ENCODE results near the gene TULP4. TPM values are rescaled to one million over a fixed set of nuclear protein-coding genes. Genes with fewer than 3 reads are reported as not detected.

TULP4 gene
- polyA plus RNA-seq, 3 donors = 6.5 to 10.6 (median 7.9) TPM

DNA sequence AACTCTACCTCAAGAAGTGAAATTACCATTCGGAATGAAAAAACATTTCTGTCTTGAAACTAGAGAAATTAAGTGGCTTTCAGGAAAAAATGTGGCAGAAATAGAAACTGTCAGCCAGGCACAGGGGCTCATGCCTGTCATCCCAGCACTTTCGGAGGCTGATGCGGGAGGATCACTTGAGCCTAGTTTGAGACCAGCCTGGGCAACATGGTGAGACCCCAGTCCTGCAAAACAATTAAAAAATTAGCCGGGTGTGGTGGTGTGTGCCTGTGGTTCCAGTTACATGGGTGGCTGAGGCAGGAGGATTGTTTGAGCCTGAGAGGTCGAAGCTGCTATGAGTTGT lies 240.5 kb downstream of the TULP4 start:
- Mint-ChIP-seq H3K4me3 (no peak overlapping the region), H3K27ac (no peak overlapping the region), H3K9me3 (peaks cover 0 to 2% (median 0%) of the 10 kb centered on the region in 7 donors), H3K27me3 (ENCODE audit: low read depth in 3 of 3) (peaks cover 4 to 7% (median 7%) of the 10 kb centered on the region in 3 donors), H3K36me3 (no peaks in the 10 kb centered on the region), H3K4me1 (no peaks in the 10 kb centered on the region)
- no peaks in the 10 kb centered on the region for H3K9me3 ChIP-seq (replicated peaks in 1 of 2; ENCODE audit: control insufficient read depth in 1 of 2, insufficient read depth in 1 of 2, low read length in 2 of 2)
- no peaks in the 10 kb centered on the region for H3K79me2 ChIP-seq (ENCODE audit: insufficient read depth, low read length)
- intact Hi-C loops (cut with micrococcal nuclease) = loop anchor here in 1 of 2 donors (10.0 kb wide), 1 partner anchor 328 kb away; no protein-coding TSS in a partner anchor
- no peaks in the 10 kb centered on the region for H3K36me3 ChIP-seq (replicated peaks in 1 of 2; ENCODE audit: control insufficient read depth in 1 of 2, insufficient read depth in 2 of 2, low read length in 2 of 2)
- H3K27ac ChIP-seq (ENCODE audit: low read depth in 1 of 2, low read length in 2 of 2) = no peak overlapping the region
- no peak overlapping the region for H3K4me3 ChIP-seq (replicated peaks in 1 of 3; ENCODE audit: low read depth in 2 of 3, low read length in 3 of 3)
- H3K9ac ChIP-seq (ENCODE audit: insufficient read depth, low read length, poor library complexity, severe bottlenecking) = no peak overlapping the region
- H2AFZ ChIP-seq (ENCODE audit: insufficient read depth, low read depth, low read length, poor library complexity, severe bottlenecking) = no peak overlapping the region
- no peaks in the 10 kb centered on the region for H3K27me3 ChIP-seq (ENCODE audit: control insufficient read depth in 2 of 2, insufficient read depth in 2 of 2, low read length in 2 of 2)
- no peaks in the 10 kb centered on the region for H4K20me1 ChIP-seq (ENCODE audit: insufficient read depth, low read length)
- WGBS (ENCODE audit: insufficient coverage) = 91% methylated on average over 4 of the region's 5 CpGs
- no peak overlapping the region for H3K4me2 ChIP-seq (replicated peaks; ENCODE audit: extremely low read depth, low read length, poor library complexity, severe bottlenecking)
- DNase-seq = no peak
- TF ChIP-seq CTCF (IDR thresholded peaks at IDR 0.05) = no peak
- no peaks in the 10 kb centered on the region for H3K4me1 ChIP-seq (ENCODE audit: control insufficient read depth in 1 of 2, insufficient read depth in 2 of 2, low read length in 2 of 2)

GRCh38 chr6:158554611-158555361 lies 242.5 kb downstream of the TULP4 start:
- no peak overlapping the region for H3K4me3 ChIP-seq (replicated peaks in 1 of 3; ENCODE audit: low read depth in 2 of 3, low read length in 3 of 3)
- no peak overlapping the region for H3K27ac Mint-ChIP-seq
- no CpG with 5 or more reads among the region's 4 CpGs for WGBS (ENCODE audit: insufficient coverage)
- H3K9ac ChIP-seq (ENCODE audit: insufficient read depth, low read length, poor library complexity, severe bottlenecking) = no peak overlapping the region
- peaks cover 0 to 2% (median 0%) of the 10 kb centered on the region in 7 donors for H3K9me3 Mint-ChIP-seq
- no peaks in the 10 kb centered on the region for H3K9me3 ChIP-seq (replicated peaks in 1 of 2; ENCODE audit: control insufficient read depth in 1 of 2, insufficient read depth in 1 of 2, low read length in 2 of 2)
- intact Hi-C loops (cut with micrococcal nuclease) = loop anchor here (5.0 to 10.0 kb wide), 2 partner anchors 322 to 330 kb away; no protein-coding TSS in a partner anchor
- TF ChIP-seq CTCF (IDR thresholded peaks at IDR 0.05) = no peak
- H3K4me1 ChIP-seq (ENCODE audit: control insufficient read depth in 1 of 2, insufficient read depth in 2 of 2, low read length in 2 of 2) = peaks cover 5 to 7% of the 10 kb centered on the region in 2 donors
- H3K36me3 Mint-ChIP-seq = no peaks in the 10 kb centered on the region
- no peaks in the 10 kb centered on the region for H3K36me3 ChIP-seq (replicated peaks in 1 of 2; ENCODE audit: control insufficient read depth in 1 of 2, insufficient read depth in 2 of 2, low read length in 2 of 2)
- H3K4me3 Mint-ChIP-seq = no peak overlapping the region
- no peak for DNase-seq
- peaks cover 4 to 7% (median 4%) of the 10 kb centered on the region in 3 donors for H3K27me3 Mint-ChIP-seq (ENCODE audit: low read depth in 3 of 3)
- H3K79me2 ChIP-seq (ENCODE audit: insufficient read depth, low read length) = no peaks in the 10 kb centered on the region
- H3K27me3 ChIP-seq (ENCODE audit: control insufficient read depth in 2 of 2, insufficient read depth in 2 of 2, low read length in 2 of 2) = no peaks in the 10 kb centered on the region
- peaks cover 5% of the 10 kb centered on the region for H3K4me1 Mint-ChIP-seq
- H3K27ac ChIP-seq (ENCODE audit: low read depth in 1 of 2, low read length in 2 of 2) = no peak overlapping the region
- no peaks in the 10 kb centered on the region for H4K20me1 ChIP-seq (ENCODE audit: insufficient read depth, low read length)
- H2AFZ ChIP-seq (ENCODE audit: insufficient read depth, low read depth, low read length, poor library complexity, severe bottlenecking) = no peak overlapping the region
- H3K4me2 ChIP-seq (replicated peaks; ENCODE audit: extremely low read depth, low read length, poor library complexity, severe bottlenecking) = no peak overlapping the region
